Vagina (tissue), 2 donors: Measurements from ENCODE around the gene EGF.

Experiments
- CTCF ChIP-seq, 3 experiments: fragments of 450-650 bp in 2 of 3; fragments of 200-600 bp in 1 of 3; sonication (generic) in 1 of 3; IDR thresholded peaks; one replicate each; pipeline ENCODE4 v1.5.1; 2017 to 2019; ENCODE audit warnings: antibody characterized with exemption in 3 of 3, mild to moderate bottlenecking in 2 of 3, moderate library complexity in 2 of 3
- POLR2A ChIP-seq, 2 donors: fragments of 450-650 bp; IDR thresholded peaks; one replicate each; pipeline ENCODE4 v1.6.1; 2017; ENCODE audit warnings: antibody characterized with exemption in 2 of 2, mild to moderate bottlenecking in 2 of 2, moderate library complexity in 2 of 2

GRCh38 chr4:109890076-109890475 lies 22.6 kb upstream of the EGF start:
- TF ChIP-seq CTCF (IDR thresholded peaks at IDR 0.05) (no peak), POLR2A (IDR thresholded peaks at IDR 0.05) (no peak)
